Measurements from ENCODE around the gene FAT4. TPM values are rescaled to one million over a fixed set of nuclear protein-coding genes. Genes with fewer than 3 reads are reported as not detected.
A peak's percentile ranks its signal among the peaks of the same experiment; 100 is the strongest.

FAT4 gene
- 16.8 TPM for total RNA-seq

GRCh38 chr4:125314676-125315575 lies at the start of gene FAT4:
FAT4 (plus strand) TSS chr4:125314955; CDS start chr4:125316412, 1,457 bp downstream.
- no peaks in the 10 kb centered on the region for H3K9me3 ChIP-seq
- H3K36me3 ChIP-seq = no peaks in the 10 kb centered on the region
- peak within 1 kb of the TSS; percentile 96 for H3K27ac ChIP-seq
- peak; percentile 83 to 97 for DNase-seq (ENCODE audit: low spot score in 2 of 2)
- intact Hi-C loops (cut with DNase I) = loop anchor here (1.0 to 5.0 kb wide), 4 partner anchors 74 to 1287 kb away; no protein-coding TSS in a partner anchor
- H3K27me3 ChIP-seq = no peaks in the 10 kb centered on the region
- H3K4me1 ChIP-seq = peaks cover 0 to 12% of the 10 kb centered on the region in 2 donors
- H3K4me3 ChIP-seq = peak within 1 kb of the TSS; percentile 87 to 97
- TF ChIP-seq CTCF (IDR thresholded peaks at IDR 0.05) = peak in 1 of 3 experiments; percentile 18

GRCh38 chr4:125265846-125266245 lies 48.9 kb upstream of the FAT4 start:
- Histone ChIP-seq H3K4me3 (no peak overlapping the region), H3K4me1 (no peaks in the 10 kb centered on the region), H3K36me3 (no peaks in the 10 kb centered on the region), H3K27me3 (no peaks in the 10 kb centered on the region), H3K9me3 (no peaks in the 10 kb centered on the region), H3K27ac (no peak overlapping the region)
- TF ChIP-seq CTCF (IDR thresholded peaks at IDR 0.05) = no peak
- intact Hi-C loops (cut with DNase I) = no loop called here
- no peak for DNase-seq (ENCODE audit: low spot score in 2 of 2)

- H3K4me1 ChIP-seq = no peaks in the 10 kb centered on the region
- no peak for DNase-seq (ENCODE audit: low spot score in 2 of 2)
- intact Hi-C loops (cut with DNase I) = no loop called here
- H3K27me3 ChIP-seq = no peaks in the 10 kb centered on the region
- no peak overlapping the region for H3K4me3 ChIP-seq
- no peaks in the 10 kb centered on the region for H3K36me3 ChIP-seq
- no peak for TF ChIP-seq CTCF (IDR thresholded peaks at IDR 0.05)
- H3K27ac ChIP-seq = no peak overlapping the region
- no peaks in the 10 kb centered on the region for H3K9me3 ChIP-seq
Observed at GRCh38 chr4:125266901-125267604, 47.7 kb upstream of the FAT4 start.

- Histone ChIP-seq H3K4me3 (no peak overlapping the region), H3K36me3 (no peaks in the 10 kb centered on the region), H3K27ac (no peak overlapping the region), H3K4me1 (no peaks in the 10 kb centered on the region), H3K27me3 (no peaks in the 10 kb centered on the region), H3K9me3 (no peaks in the 10 kb centered on the region)
- intact Hi-C loops (cut with DNase I) = no loop called here
- no peak for TF ChIP-seq CTCF (IDR thresholded peaks at IDR 0.05)
- DNase-seq (ENCODE audit: low spot score in 2 of 2) = no peak
Observed at GRCh38 chr4:125267630-125268029, 47.1 kb upstream of the FAT4 start.

- no peak for DNase-seq (ENCODE audit: low spot score in 2 of 2)
- intact Hi-C loops (cut with DNase I) = no loop called here
- Histone ChIP-seq H3K27ac (no peak overlapping the region), H3K36me3 (no peaks in the 10 kb centered on the region), H3K4me1 (no peaks in the 10 kb centered on the region), H3K4me3 (no peak overlapping the region), H3K9me3 (no peaks in the 10 kb centered on the region), H3K27me3 (no peaks in the 10 kb centered on the region)
- TF ChIP-seq CTCF (IDR thresholded peaks at IDR 0.05) = no peak
Observed at GRCh38 chr4:125268068-125268755, 46.5 kb upstream of the FAT4 start.
